Uterus (tissue), 4 donors: Measurements from ENCODE around the gene IFITM10. TPM values are rescaled to one million over a fixed set of nuclear protein-coding genes. Genes with fewer than 3 reads are reported as not detected.

Experiments used
- DNase-seq, 2 donors: peaks; one replicate each; pipeline ENCODE4 v3.0.0-alpha.2; 2019 to 2020
- H3K27ac ChIP-seq, 2 donors: fragments of 200-600 bp; sonication (generic); 1 replicate in 1 of 2; 2 replicates in 1 of 2; pipeline ENCODE4 v1.5.1; 2016 to 2018
- H3K27me3 ChIP-seq, 2 donors: fragments of 200-600 bp; sonication (generic); one replicate each; pipeline ENCODE4 v1.5.1; 2018 to 2019; ENCODE audit warnings: control low read depth in 1 of 2
- H3K36me3 ChIP-seq, 2 donors: fragments of 200-600 bp; sonication (generic); one replicate each; pipeline ENCODE4 v1.5.1; 2019; ENCODE audit warnings: control low read depth in 1 of 2
- H3K4me1 ChIP-seq, 2 donors: fragments of 200-600 bp; sonication (generic); one replicate each; pipeline ENCODE4 v1.5.1; 2018 to 2019; ENCODE audit warnings: control low read depth in 1 of 2
- H3K4me3 ChIP-seq, 2 donors: fragments of 200-600 bp; sonication (generic); 1 replicate in 1 of 2; 2 replicates in 1 of 2; pipeline ENCODE4 v1.5.1; 2018 to 2019; ENCODE audit warnings: mild to moderate bottlenecking in 1 of 2
- H3K9me3 ChIP-seq, 2 donors: fragments of 200-600 bp; sonication (generic); one replicate each; pipeline ENCODE4 v1.5.1; 2019; ENCODE audit warnings: control low read depth in 1 of 2
- POLR2A ChIP-seq, 2 donors: fragments of 450-650 bp; IDR thresholded peaks; one replicate each; pipeline ENCODE4 v1.6.1; 2016; ENCODE audit warnings: antibody characterized with exemption in 2 of 2, mild to moderate bottlenecking in 1 of 2, moderate library complexity in 1 of 2
- intact Hi-C: fragments of 100-400 bp; cut with DNase I; formaldehyde crosslinking; loops from one replicate; pipeline ENCODE4 v1.15.1; 2023; ENCODE audit warnings: low total_unique reads
- total RNA-seq, 4 donors: library from RNA; depleted of rRNA in 3 of 4; stranded (reverse); fragments of >200 nt in 3 of 4; gene quantifications; one replicate each; pipeline versions ENCODE4 v1.1.0 to v1.2.4, GENCODE V29; 2014 to 2023
- TF ChIP-seq, protein P1 (sequence below), 4 experiments: fragments of 200-600 bp in 2 of 4; fragments of 450-650 bp in 2 of 4; sonication (generic) in 2 of 4; IDR thresholded peaks; one replicate each; pipeline ENCODE4 v1.5.1; 2016 to 2019; ENCODE audit warnings: antibody characterized with exemption in 4 of 4, mild to moderate bottlenecking in 2 of 4, moderate library complexity in 1 of 4
- donor health status: DM: yes; HTN: yes; CAD: no.

The IFITM10 gene
- total RNA-seq, 4 donors from 2014 or later: 0.85 TPM; not detected in 3

DNA sequence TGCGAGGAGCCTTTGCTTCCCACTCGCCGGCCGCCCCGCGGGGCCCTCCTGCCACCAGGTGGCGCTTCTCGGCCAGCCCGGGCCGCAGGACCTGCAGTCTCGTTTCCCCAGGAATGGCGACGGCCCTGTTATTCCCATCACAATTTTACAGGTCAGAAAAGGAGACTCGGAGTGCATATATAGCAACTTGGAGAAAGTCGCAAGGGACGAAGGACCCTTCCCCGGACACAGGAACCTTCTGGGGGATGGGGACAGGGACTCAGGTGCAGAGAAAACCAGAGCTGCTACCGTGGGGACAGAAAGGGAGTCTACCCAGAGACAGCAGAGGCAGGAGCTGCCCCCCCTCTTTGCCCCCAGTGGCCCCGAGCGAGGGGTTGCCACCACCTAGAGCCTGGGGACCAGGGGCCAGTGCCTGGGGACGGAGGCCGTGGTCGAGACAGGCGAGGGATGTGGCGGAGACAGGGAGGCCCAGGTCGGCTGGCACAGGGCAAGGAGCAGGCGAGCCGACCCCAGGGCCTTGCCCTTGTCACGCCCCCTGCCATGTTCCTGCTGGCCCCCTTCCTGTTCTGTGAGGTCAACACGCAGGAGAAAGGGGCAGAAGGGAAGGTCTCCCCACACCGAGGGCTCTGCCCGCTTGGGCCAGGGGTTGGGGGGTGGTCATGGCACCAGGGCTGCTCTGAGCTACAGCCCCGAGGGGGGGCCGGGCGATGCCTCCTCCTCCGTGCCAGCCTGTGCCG, 56.9 kb downstream of the IFITM10 start:
- peak; percentile 65 to 78 for DNase-seq
- TF ChIP-seq, protein P1, sequence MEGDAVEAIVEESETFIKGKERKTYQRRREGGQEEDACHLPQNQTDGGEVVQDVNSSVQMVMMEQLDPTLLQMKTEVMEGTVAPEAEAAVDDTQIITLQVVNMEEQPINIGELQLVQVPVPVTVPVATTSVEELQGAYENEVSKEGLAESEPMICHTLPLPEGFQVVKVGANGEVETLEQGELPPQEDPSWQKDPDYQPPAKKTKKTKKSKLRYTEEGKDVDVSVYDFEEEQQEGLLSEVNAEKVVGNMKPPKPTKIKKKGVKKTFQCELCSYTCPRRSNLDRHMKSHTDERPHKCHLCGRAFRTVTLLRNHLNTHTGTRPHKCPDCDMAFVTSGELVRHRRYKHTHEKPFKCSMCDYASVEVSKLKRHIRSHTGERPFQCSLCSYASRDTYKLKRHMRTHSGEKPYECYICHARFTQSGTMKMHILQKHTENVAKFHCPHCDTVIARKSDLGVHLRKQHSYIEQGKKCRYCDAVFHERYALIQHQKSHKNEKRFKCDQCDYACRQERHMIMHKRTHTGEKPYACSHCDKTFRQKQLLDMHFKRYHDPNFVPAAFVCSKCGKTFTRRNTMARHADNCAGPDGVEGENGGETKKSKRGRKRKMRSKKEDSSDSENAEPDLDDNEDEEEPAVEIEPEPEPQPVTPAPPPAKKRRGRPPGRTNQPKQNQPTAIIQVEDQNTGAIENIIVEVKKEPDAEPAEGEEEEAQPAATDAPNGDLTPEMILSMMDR (IDR thresholded peaks at IDR 0.05): peak; percentile 79 to 98 (median 82)
- no peak for TF ChIP-seq POLR2A (IDR thresholded peaks at IDR 0.05)
- Histone ChIP-seq H3K27ac (peak overlapping the region; percentile 55 to 58), H3K27me3 (no peaks in the 10 kb centered on the region), H3K36me3 (no peaks in the 10 kb centered on the region), H3K4me3 (peak overlapping the region; percentile 5 to 24), H3K9me3 (no peaks in the 10 kb centered on the region), H3K4me1 (peaks cover 0 to 7% of the 10 kb centered on the region in 2 donors)
- intact Hi-C loops: loop anchor here (1.0 to 10.0 kb wide), 2 partner anchors 139 to 461 kb away; no protein-coding TSS in a partner anchor

DNA sequence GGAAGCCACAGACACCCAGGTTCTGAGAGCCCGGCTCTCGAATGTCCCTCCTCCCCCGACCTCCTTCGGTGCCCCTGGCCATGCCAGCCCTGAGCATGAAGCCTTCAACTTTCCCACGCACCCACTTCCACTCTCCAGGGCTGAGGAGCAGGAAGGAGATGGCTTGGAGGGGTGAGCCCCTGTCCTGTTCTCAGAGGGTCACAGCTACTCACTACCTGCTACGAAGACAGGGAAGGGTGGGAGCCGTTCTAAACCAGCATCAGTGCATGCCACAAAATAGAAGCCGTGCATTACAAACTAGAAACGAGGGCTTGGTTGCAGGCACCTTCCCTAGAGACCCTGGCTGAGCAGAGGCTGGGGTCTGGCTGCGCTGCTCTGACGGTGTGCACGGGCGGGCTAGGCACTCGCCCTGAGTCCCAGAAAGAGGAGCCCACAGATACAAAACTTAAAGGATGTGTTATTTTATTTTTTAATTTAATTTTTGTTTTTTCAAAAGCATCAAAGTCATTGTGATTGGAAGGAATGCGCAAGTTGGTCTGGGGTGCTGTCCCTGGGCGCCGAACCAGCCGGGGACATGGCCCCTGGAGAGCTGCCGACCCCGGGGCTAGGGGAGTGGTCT, 57.6 kb downstream of the IFITM10 start:
- intact Hi-C loops: loop anchor here (10.0 kb wide), 1 partner anchor 462 kb away; no protein-coding TSS in a partner anchor
- H3K27ac ChIP-seq: no peak overlapping the region
- TF ChIP-seq POLR2A (IDR thresholded peaks at IDR 0.05): no peak
- TF ChIP-seq, protein P1 (IDR thresholded peaks at IDR 0.05): no peak

DNA sequence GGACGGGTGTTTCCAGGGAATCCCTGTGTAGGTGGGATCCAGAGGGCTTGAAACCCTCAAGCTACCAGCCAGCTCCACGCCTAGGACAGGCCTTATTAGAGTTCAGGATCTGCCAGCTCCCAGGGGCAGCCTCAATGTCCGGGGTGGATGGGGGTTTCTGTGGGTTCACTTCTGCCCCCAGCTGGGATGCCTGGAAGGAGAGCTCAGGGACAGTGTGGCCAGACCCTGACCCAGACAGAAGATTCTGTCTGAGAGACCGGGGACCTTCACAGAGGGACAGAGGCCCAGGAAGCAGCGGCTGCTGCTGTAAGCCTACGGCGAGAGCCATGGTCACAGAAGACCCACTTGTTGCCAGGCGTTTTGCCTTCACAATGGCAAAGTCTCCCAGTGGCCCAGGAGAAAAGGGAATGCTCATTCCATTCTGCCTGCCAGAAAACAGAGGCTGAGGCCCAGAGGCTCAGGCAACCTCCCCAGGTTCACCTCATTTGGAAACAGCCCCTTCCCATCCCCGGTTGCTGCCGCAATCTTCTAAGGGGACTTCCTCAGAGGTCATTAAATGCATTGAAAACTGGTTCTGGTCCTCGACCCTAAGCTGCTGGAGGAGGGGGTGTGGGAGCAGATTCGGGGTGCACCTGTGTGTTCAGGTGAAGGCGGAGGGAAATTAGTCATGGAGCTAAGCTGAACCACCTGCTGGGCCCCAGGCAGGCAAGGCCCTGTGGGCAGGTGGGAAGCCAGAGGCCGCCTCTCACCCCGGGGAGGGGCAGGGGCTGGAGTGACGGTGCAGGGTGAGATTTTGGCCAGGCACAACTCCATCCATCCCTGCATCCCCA, 58.3 kb downstream of the IFITM10 start:
- Histone ChIP-seq H3K4me3 (no peak overlapping the region), H3K9me3 (no peaks in the 10 kb centered on the region), H3K36me3 (no peaks in the 10 kb centered on the region), H3K27me3 (no peaks in the 10 kb centered on the region), H3K4me1 (peaks cover 0 to 7% of the 10 kb centered on the region in 2 donors), H3K27ac (no peak overlapping the region)
- TF ChIP-seq, protein P1 (IDR thresholded peaks at IDR 0.05): no peak
- no peak for TF ChIP-seq POLR2A (IDR thresholded peaks at IDR 0.05)
- intact Hi-C loops: loop anchor here (10.0 kb wide), 1 partner anchor 463 kb away; no protein-coding TSS in a partner anchor
- DNase-seq: no peak

More for the DNA sequence above, 57.6 kb downstream of the IFITM10 start:
- H3K9me3 ChIP-seq: no peaks in the 10 kb centered on the region
- no peak for DNase-seq
- no peak overlapping the region for H3K4me3 ChIP-seq
- H3K27me3 ChIP-seq: no peaks in the 10 kb centered on the region
- H3K4me1 ChIP-seq: peaks cover 0 to 7% of the 10 kb centered on the region in 2 donors
- H3K36me3 ChIP-seq: no peaks in the 10 kb centered on the region

DNA sequence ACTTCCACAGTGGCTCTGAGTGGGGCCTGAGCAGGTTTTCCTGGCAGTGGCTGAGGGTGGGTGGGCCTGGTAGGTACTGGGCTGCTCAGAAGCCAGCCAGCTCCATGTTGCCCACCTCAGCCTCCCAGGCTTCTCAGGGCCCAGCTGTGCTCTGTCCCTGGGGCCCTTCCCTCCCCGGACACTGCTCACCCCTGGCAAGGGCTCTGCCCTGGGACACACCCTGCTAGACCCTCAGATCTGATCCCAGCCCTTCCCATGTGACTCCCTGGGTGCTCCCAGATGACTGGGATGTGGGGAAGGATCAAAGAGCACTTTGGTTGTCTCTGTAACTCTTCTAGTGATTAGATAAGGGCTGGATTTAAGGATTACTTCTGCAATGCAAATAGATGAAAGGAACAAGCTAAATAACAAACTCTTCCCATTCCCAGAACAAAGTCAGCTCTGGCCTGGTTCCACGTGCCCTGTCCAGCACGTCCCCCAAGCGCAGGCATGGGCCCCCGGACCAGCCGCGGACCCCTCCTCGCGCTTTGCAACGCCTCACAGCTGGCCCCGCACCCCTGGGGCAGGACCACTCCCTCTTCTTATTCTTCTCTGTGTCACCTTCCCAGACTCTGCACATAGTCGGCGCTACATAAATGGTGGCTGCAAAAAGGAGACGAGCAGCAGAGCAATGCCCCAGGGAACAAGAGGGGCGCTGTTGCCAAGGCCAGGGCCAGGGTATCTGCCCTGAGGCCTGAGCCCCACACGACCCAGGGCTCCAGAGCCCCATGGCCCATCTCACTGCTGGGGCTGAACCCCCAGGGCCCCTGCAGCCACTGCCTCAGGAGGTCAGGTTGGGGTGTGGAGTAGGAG, 59.1 kb downstream of the IFITM10 start:
- Histone ChIP-seq H3K27ac (no peak overlapping the region), H3K4me1 (peaks cover 0 to 7% of the 10 kb centered on the region in 2 donors), H3K9me3 (no peaks in the 10 kb centered on the region), H3K4me3 (no peak overlapping the region), H3K36me3 (no peaks in the 10 kb centered on the region), H3K27me3 (no peaks in the 10 kb centered on the region)
- TF ChIP-seq, protein P1 (IDR thresholded peaks at IDR 0.05): no peak
- no peak for TF ChIP-seq POLR2A (IDR thresholded peaks at IDR 0.05)
- DNase-seq: no peak
- intact Hi-C loops: loop anchor here (10.0 kb wide), 1 partner anchor 464 kb away; no protein-coding TSS in a partner anchor
